Activated T-helper 1 cell treated with anti-CD3 and anti-CD28 coated beads, Interleukin-2, amount 50 U/mL, for 16 hours (primary cell): ENCODE measurements around the gene TPP2.

Experiments
- DNase-seq, 2 donors: peaks; one replicate each; pipeline ENCODE4 v3.0.0-alpha.2; 2020; ENCODE audit warnings: low read depth in 1 of 2, low spot score in 1 of 2

TPP2 gene

GRCh38 chr13:102651892-102652291, 55.1 kb downstream of the TPP2 start:
- DNase-seq = no peak

GRCh38 chr13:102654756-102655155, 58.0 kb downstream of the TPP2 start:
- DNase-seq = no peak

GRCh38 chr13:102657630-102658029, 60.8 kb downstream of the TPP2 start:
- DNase-seq = no peak

- DNase-seq = no peak
Measured at GRCh38 chr13:102658660-102659059, 61.9 kb downstream of the TPP2 start.

GRCh38 chr13:102659168-102659713, 62.5 kb downstream of the TPP2 start:
- no peak for DNase-seq

GRCh38 chr13:102667023-102667422, 70.2 kb downstream of the TPP2 start:
- DNase-seq = no peak

GRCh38 chr13:102667911-102668310, 71.1 kb downstream of the TPP2 start:
- DNase-seq = no peak

- DNase-seq = no peak
Measured at GRCh38 chr13:102670130-102670529, 73.3 kb downstream of the TPP2 start.

- DNase-seq = no peak
Measured at GRCh38 chr13:102675115-102675514, 78.3 kb downstream of the TPP2 start.

GRCh38 chr13:102677122-102677521, 80.3 kb downstream of the TPP2 start:
- DNase-seq = no peak

- DNase-seq = no peak
Measured at GRCh38 chr13:102678339-102679107, 81.7 kb downstream of the TPP2 start.

- no peak for DNase-seq
Measured at GRCh38 chr13:102679449-102680132, 82.8 kb downstream of the TPP2 start.

GRCh38 chr13:102680133-102680717, 83.4 kb downstream of the TPP2 start:
- no peak for DNase-seq

GRCh38 chr13:102680842-102681740, 84.3 kb downstream of the TPP2 start:
- DNase-seq = no peak

- no peak for DNase-seq
Measured at GRCh38 chr13:102682211-102682610, 85.4 kb downstream of the TPP2 start.

- no peak for DNase-seq
Measured at GRCh38 chr13:102682727-102683126, 85.9 kb downstream of the TPP2 start.

- no peak for DNase-seq
Measured at GRCh38 chr13:102683637-102684036, 86.9 kb downstream of the TPP2 start.

GRCh38 chr13:102686024-102686423, 89.2 kb downstream of the TPP2 start:
- DNase-seq = no peak

- DNase-seq = no peak
Measured at GRCh38 chr13:102687520-102687919, 90.7 kb downstream of the TPP2 start.

GRCh38 chr13:102688306-102688973, 91.7 kb downstream of the TPP2 start:
- DNase-seq = no peak
